HepG2 (cell line): ENCODE results near the gene OMA1. TPM values are rescaled to one million over a fixed set of nuclear protein-coding genes. Genes with fewer than 3 reads are reported as not detected.
"Not testable (repeated sequence)": the region's sequence is repeated elsewhere in the genome, so short reads cannot be mapped to it uniquely, and the experiment has no call there.

ENCODE experiments used
- ATAC-seq: fragments of 200-7000 bp; cut with Tn5 transposase; 3 replicates; pipeline ENCODE4 v1.9.1; 2020; ENCODE audit warnings: mild to moderate bottlenecking, moderate library complexity
- BruUV-seq: library from RNA; stranded (reverse); fragments of 400-500 nt; replicated peaks from 2 replicates; lab custom pipeline; 2021; lab: Mats Ljungman, UMichigan
- CTCF ChIA-PET: fragments of 300-600 bp; formaldehyde crosslinking; extraction: SDS; loops from one replicate; lab custom pipeline; 2021; ENCODE audit warnings: low total read pairs, inconsistent platforms, low intra/inter-chr PET ratio; lab: Yijun Ruan, JAX
- POLR2A ChIA-PET: fragments of 350-600 bp; sonication (Branson Sonifier 250); formaldehyde crosslinking; loops from one replicate; lab custom pipeline; 2020; ENCODE audit warnings: antibody characterized with exemption, inconsistent platforms; lab: Yijun Ruan, JAX
- DNase-seq: peaks from one replicate; pipeline ENCODE4 v3.0.0-alpha.2; 2015; ENCODE audit warnings: low spot score
- FAIRE-seq: peaks from 3 replicates; lab custom pipeline; 2011; peaks lifted over from hg19 to GRCh38; lab: Jason Lieb, UNC
- H2AFZ ChIP-seq: one replicate; pipeline ENCODE4 v1.6.1; 2011; ENCODE audit warnings: low read length, inconsistent platforms
- H3K27ac ChIP-seq: fragments of 300-600 bp; 3 replicates; pipeline ENCODE4 v1.8.0; 2011; ENCODE audit warnings: mixed run types, mild to moderate bottlenecking, mixed read lengths, low read length, inconsistent platforms; ENCODE audit not compliant: insufficient read depth; ENCODE audit errors: extremely low read length
- H3K27me3 ChIP-seq, 2 experiments: fragments of 200-600 bp in 1 of 2; 2 replicates in 1 of 2; 3 replicates in 1 of 2; pipeline versions ENCODE4 v1.6.0 to v1.8.0; 2011; ENCODE audit warnings: low read length in 2 of 2, mild to moderate bottlenecking in 2 of 2, moderate library complexity in 2 of 2, inconsistent platforms in 1 of 2; ENCODE audit not compliant: insufficient read depth in 2 of 2, control insufficient read depth in 1 of 2
- H3K36me3 ChIP-seq, 2 experiments: fragments of 200-600 bp in 1 of 2; replicated peaks in 1 of 2; 2 replicates in 1 of 2; 3 replicates in 1 of 2; pipeline versions ENCODE4 v1.5.1 to v1.8.0; 2011; ENCODE audit warnings: low read length in 2 of 2, inconsistent platforms in 1 of 2; ENCODE audit not compliant: insufficient read depth in 2 of 2, control insufficient read depth in 1 of 2
- H3K4me1 ChIP-seq: 2 replicates; pipeline ENCODE4 v1.5.1; 2012; ENCODE audit warnings: low read length, inconsistent platforms; ENCODE audit not compliant: insufficient read depth
- H3K4me2 ChIP-seq: 2 replicates; pipeline ENCODE4 v1.6.0; 2011; ENCODE audit warnings: low read depth, low read length, inconsistent platforms
- H3K4me3 ChIP-seq, 3 experiments: fragments of 200-600 bp in 1 of 3; sonication (generic), shearing (Covaris generic) in 1 of 3; replicated peaks in 1 of 3; 2 replicates each; pipeline ENCODE4 v1.5.1; 2011 to 2016; ENCODE audit warnings: low read length in 3 of 3, inconsistent platforms in 2 of 3, low read depth in 2 of 3, mild to moderate bottlenecking in 2 of 3, control low read depth in 1 of 3, mixed read lengths in 1 of 3; ENCODE audit not compliant: insufficient read depth in 1 of 3
- H3K79me2 ChIP-seq: one replicate; pipeline ENCODE4 v1.6.1; 2011; ENCODE audit warnings: low read length, inconsistent platforms; ENCODE audit not compliant: insufficient read depth
- H3K9ac ChIP-seq: 2 replicates; pipeline ENCODE4 v1.6.0; 2011; ENCODE audit warnings: mild to moderate bottlenecking, low read depth, low read length, inconsistent platforms; ENCODE audit not compliant: insufficient read depth
- H3K9me3 ChIP-seq: 2 replicates; pipeline ENCODE4 v1.5.1; 2012; ENCODE audit warnings: mild to moderate bottlenecking, low read length
- H4K20me1 ChIP-seq: 2 replicates; pipeline ENCODE4 v1.6.0; 2011; ENCODE audit warnings: inconsistent platforms, mild to moderate bottlenecking, low read length, moderate library complexity; ENCODE audit not compliant: insufficient read depth
- BORCS8-MEF2B ChIP-seq: sonication (generic); formaldehyde crosslinking; IDR thresholded peaks from 2 replicates; pipeline ENCODE4 v1.8.0; 2022; ENCODE audit warnings: mild to moderate bottlenecking, missing genetic modification reagents
- HOMEZ ChIP-seq: IDR thresholded peaks from 2 replicates; pipeline ENCODE4 v1.6.1; 2016; ENCODE audit warnings: low read depth
- MEIS1 ChIP-seq: sonication (generic); formaldehyde crosslinking; IDR thresholded peaks from 2 replicates; pipeline ENCODE4 v1.9.0; 2021; ENCODE audit warnings: mild to moderate bottlenecking, missing genetic modification reagents, moderate library complexity, borderline replicate concordance
- PATZ1 ChIP-seq: sonication (generic); formaldehyde crosslinking; IDR thresholded peaks from 2 replicates; pipeline ENCODE4 v1.4.0; 2020; ENCODE audit warnings: missing genetic modification reagents
- TMF1 ChIP-seq: sonication (generic); formaldehyde crosslinking; IDR thresholded peaks from 2 replicates; pipeline ENCODE4 v1.8.1; 2022; ENCODE audit warnings: low read depth, missing genetic modification reagents
- ZFP36L1 ChIP-seq: sonication (generic); formaldehyde crosslinking; IDR thresholded peaks from 2 replicates; pipeline ENCODE4 v1.8.0; 2022; ENCODE audit warnings: mild to moderate bottlenecking, missing genetic modification reagents, moderate library complexity
- ZNF224 ChIP-seq: sonication (generic); formaldehyde crosslinking; IDR thresholded peaks from 2 replicates; pipeline ENCODE4 v1.5.0; 2020; ENCODE audit warnings: mild to moderate bottlenecking, missing genetic modification reagents
- WGBS: methylation state at CpG from one replicate; pipeline ENCODE4 v1.1.6; 2017; ENCODE audit warnings: low lambda C conversion rate; 5-methylcytosine and 5-hydroxymethylcytosine counted together
- in situ Hi-C: cut with HindIII; loops from 2 replicates; pipeline ENCODE4 v1.10.0; 2017; ENCODE audit warnings: low pct_unique_long_range_greater_than_20kb; ENCODE audit not compliant: extremely low pct_ligation_motif_present
- intact Hi-C: fragments of 100-400 bp; cut with micrococcal nuclease; formaldehyde crosslinking; loops from one replicate; pipeline ENCODE4 v1.10.0; 2022; ENCODE audit not compliant: unreplicated experiment
- polyA plus RNA-seq, 8 experiments: library from polyadenylated mRNA; depleted of rRNA in 3 of 8; stranded (reverse) in 7 of 8; unstranded in 1 of 8; fragments of >200 nt; fragmentation: Illumina TruSeq in 4 of 8; extraction: Trizol in 4 of 8; gene quantifications; 2 replicates each; pipeline versions ENCODE4 v1.2.1 to v1.2.3, GENCODE V29; 2011 to 2016; ENCODE audit warnings: low read depth in 4 of 8, missing spikeins in 1 of 8, mixed read lengths in 1 of 8; ENCODE audit not compliant: insufficient read depth in 1 of 8
- total RNA-seq, 5 experiments: library from RNA; depleted of rRNA; stranded (reverse); fragments of >200 nt; fragmentation: Illumina TruSeq; extraction: Trizol; gene quantifications; 2 replicates each; pipeline ENCODE4 v1.2.3, GENCODE V29; 2016; ENCODE audit warnings: low read depth in 1 of 5

OMA1 gene
- total and polyA plus RNA-seq, 2 of the 13 experiments (the other 11 are each of a cell fraction or from before 2014, with no cell fraction given) = 7.0 to 26.9 TPM

GRCh38 chr1:58538821-58539220 is 7.7 kb downstream of the OMA1 start (continued):
- TF ChIP-seq HOMEZ (CRISPR knock-in tag) (no peak), BORCS8-MEF2B (CRISPR knock-in tag) (no peak), ZFP36L1 (no peak), MEIS1 (CRISPR knock-in tag) (no peak), ZNF224 (CRISPR knock-in tag) (no peak), PATZ1 (no peak), TMF1 (no peak)

- WGBS = 83% methylated on average over 1 of the region's 1 CpG
- H3K36me3 ChIP-seq, H2AFZ ChIP-seq, intact Hi-C loops, H3K4me1 ChIP-seq, H3K4me2 ChIP-seq, BruUV-seq, H3K27me3 ChIP-seq, CTCF ChIA-PET, FAIRE-seq, H3K9me3 ChIP-seq, H4K20me1 ChIP-seq, in situ Hi-C loops, DNase-seq, POLR2A ChIA-PET, H3K79me2 ChIP-seq, H3K4me3 ChIP-seq, H3K9ac ChIP-seq, ATAC-seq, H3K27ac ChIP-seq: not testable (repeated sequence)
Observed at GRCh38 chr1:58531842-58532241, 14.7 kb downstream of the OMA1 start.
